ENCODE data around the gene UNC93B1. TPM values are rescaled to one million over a fixed set of nuclear protein-coding genes. Genes with fewer than 3 reads are reported as not detected.

UNC93B1 gene
- total and polyA plus RNA-seq, 10 donors: 110 to 192 (median 132) TPM

GRCh38 chr11:68022531-68022930, 18.6 kb upstream of the UNC93B1 start:
- H3K27ac ChIP-seq: no peak overlapping the region
- peaks cover 0 to 11% (median 0%) of the 10 kb centered on the region in 8 donors for H3K9me3 ChIP-seq
- H3K27me3 ChIP-seq (replicated peaks in 1 of 7): no peaks in the 10 kb centered on the region
- TF ChIP-seq POLR2A (IDR thresholded peaks at IDR 0.05): no peak
- TF ChIP-seq POLR2AphosphoS5 (IDR thresholded peaks at IDR 0.05): no peak
- DNase-seq: no peak
- H3K36me3 ChIP-seq: peaks cover 0 to 100% (median 20%) of the 10 kb centered on the region in 6 donors
- 88 to 95% (median 91%) methylated on average over 12 to 13 of the region's 13 CpGs for WGBS, 5 donors
- peaks cover 0 to 12% (median 5%) of the 10 kb centered on the region in 6 donors for H3K4me1 ChIP-seq
- no peak overlapping the region for H3K4me3 ChIP-seq
- intact Hi-C loops (cut with DNase I; ENCODE audit: low total_unique reads): no loop called here

- peaks cover 0 to 99% (median 20%) of the 10 kb centered on the region in 6 donors for H3K36me3 ChIP-seq
- DNase-seq: no peak
- TF ChIP-seq, protein P1, sequence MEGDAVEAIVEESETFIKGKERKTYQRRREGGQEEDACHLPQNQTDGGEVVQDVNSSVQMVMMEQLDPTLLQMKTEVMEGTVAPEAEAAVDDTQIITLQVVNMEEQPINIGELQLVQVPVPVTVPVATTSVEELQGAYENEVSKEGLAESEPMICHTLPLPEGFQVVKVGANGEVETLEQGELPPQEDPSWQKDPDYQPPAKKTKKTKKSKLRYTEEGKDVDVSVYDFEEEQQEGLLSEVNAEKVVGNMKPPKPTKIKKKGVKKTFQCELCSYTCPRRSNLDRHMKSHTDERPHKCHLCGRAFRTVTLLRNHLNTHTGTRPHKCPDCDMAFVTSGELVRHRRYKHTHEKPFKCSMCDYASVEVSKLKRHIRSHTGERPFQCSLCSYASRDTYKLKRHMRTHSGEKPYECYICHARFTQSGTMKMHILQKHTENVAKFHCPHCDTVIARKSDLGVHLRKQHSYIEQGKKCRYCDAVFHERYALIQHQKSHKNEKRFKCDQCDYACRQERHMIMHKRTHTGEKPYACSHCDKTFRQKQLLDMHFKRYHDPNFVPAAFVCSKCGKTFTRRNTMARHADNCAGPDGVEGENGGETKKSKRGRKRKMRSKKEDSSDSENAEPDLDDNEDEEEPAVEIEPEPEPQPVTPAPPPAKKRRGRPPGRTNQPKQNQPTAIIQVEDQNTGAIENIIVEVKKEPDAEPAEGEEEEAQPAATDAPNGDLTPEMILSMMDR (IDR thresholded peaks at IDR 0.05 in 8 of 11, conservative IDR thresholded peaks at IDR 0.05 in 3 of 11): peak in 3 of 11 experiments; percentile 8 to 24 (median 18)
- no peak for TF ChIP-seq POLR2A (IDR thresholded peaks at IDR 0.05)
- WGBS, 5 donors: 73 to 86% (median 79%) methylated on average over 13 to 27 of the region's 27 CpGs
- H3K27ac ChIP-seq: no peak overlapping the region
- H3K27me3 ChIP-seq (replicated peaks in 1 of 7): no peaks in the 10 kb centered on the region
- intact Hi-C loops (cut with DNase I; ENCODE audit: low total_unique reads): no loop called here
- no peak overlapping the region for H3K4me3 ChIP-seq
- H3K4me1 ChIP-seq: peaks cover 0 to 21% (median 8%) of the 10 kb centered on the region in 6 donors
- peaks cover 0 to 11% (median 0%) of the 10 kb centered on the region in 8 donors for H3K9me3 ChIP-seq
These were observed 17.4 kb upstream of the UNC93B1 start for GRCh38 chr11:68021167-68021787.

- Histone ChIP-seq H3K4me1 (peaks cover 0 to 21% (median 8%) of the 10 kb centered on the region in 6 donors), H3K36me3 (peaks cover 0 to 99% (median 20%) of the 10 kb centered on the region in 6 donors), H3K4me3 (no peak overlapping the region), H3K9me3 (peaks cover 0 to 11% (median 0%) of the 10 kb centered on the region in 8 donors), H3K27ac (no peak overlapping the region), H3K27me3 (replicated peaks in 1 of 7) (no peaks in the 10 kb centered on the region)
- TF ChIP-seq POLR2AphosphoS5 (IDR thresholded peaks at IDR 0.05) (no peak), POLR2A (IDR thresholded peaks at IDR 0.05) (no peak)
- TF ChIP-seq, protein P1 (IDR thresholded peaks at IDR 0.05 in 8 of 11, conservative IDR thresholded peaks at IDR 0.05 in 3 of 11): peak in 3 of 11 experiments; percentile 8 to 14 (median 14)
- intact Hi-C loops (cut with DNase I; ENCODE audit: low total_unique reads): no loop called here
- WGBS, 5 donors: 56 to 69% (median 64%) methylated on average over 11 of the region's 11 CpGs
- no peak for DNase-seq
These were observed 16.7 kb upstream of the UNC93B1 start for GRCh38 chr11:68020575-68020974.

DNA sequence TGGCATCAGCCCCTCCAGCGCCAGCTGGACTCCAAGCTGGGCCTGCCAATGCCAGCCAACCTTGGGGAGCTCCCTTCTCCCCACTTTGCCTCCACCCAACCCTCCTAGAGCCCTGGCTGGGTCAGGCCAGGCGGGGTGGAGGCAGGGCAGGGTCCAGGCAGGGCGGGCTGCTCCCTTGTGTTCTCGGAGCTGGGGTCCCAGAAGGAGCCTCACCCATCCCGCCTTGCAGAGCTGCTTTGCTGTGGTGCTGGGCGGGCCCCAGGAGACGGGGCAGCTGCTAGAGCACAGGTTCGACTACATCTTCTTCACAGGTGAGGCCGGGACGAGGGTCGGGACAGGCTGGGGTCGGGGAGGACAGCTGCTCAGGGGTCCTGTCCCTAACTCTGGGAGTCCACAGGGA, 15.6 kb upstream of the UNC93B1 start:
- Histone ChIP-seq H3K27ac (no peak overlapping the region), H3K27me3 (replicated peaks in 1 of 7) (no peaks in the 10 kb centered on the region), H3K36me3 (peaks cover 0 to 97% (median 13%) of the 10 kb centered on the region in 6 donors), H3K4me3 (no peak overlapping the region), H3K4me1 (peaks cover 0 to 29% (median 14%) of the 10 kb centered on the region in 6 donors), H3K9me3 (peaks cover 0 to 4% (median 0%) of the 10 kb centered on the region in 8 donors)
- 81 to 93% (median 90%) methylated on average over 5 to 12 of the region's 12 CpGs for WGBS, 5 donors
- intact Hi-C loops (cut with DNase I; ENCODE audit: low total_unique reads): no loop called here
- DNase-seq: no peak
- TF ChIP-seq POLR2A (IDR thresholded peaks at IDR 0.05): no peak
- TF ChIP-seq, protein P1 (IDR thresholded peaks at IDR 0.05 in 8 of 11, conservative IDR thresholded peaks at IDR 0.05 in 3 of 11): no peak
- no peak for TF ChIP-seq POLR2AphosphoS5 (IDR thresholded peaks at IDR 0.05)
